ENCODE data around the gene MYBPH.

- no peak for TF ChIP-seq CTCF (IDR thresholded peaks at IDR 0.05)
- no peak for TF ChIP-seq POLR2A (IDR thresholded peaks at IDR 0.05)
Measured at GRCh38 chr1:203153989-203154821, 21.4 kb downstream of the MYBPH start.

All from adrenal gland (tissue), 5 donors.